ENCODE measurements around the gene STK38.

Gene STK38

DNA sequence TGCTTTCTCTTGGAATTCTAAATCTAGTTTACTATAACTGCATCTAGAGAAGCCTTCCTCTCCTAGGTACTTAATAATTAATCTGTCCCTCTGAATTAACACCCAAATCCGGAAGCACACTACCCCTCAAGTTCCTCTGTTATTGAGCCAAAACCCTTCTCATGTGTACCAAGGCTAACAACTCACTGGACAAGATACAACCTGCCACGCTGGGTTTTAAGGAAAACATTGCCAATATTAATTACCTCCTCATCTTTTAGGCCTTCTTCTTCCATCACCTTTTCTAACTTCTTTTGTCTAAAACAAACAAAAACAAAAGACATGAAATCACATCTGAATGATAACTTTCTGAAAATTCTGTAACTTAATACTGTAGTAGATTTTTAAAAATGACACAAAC is 21.9 kb downstream of the STK38 start (continued):
- no peak for TF ChIP-seq ZNF565 (CRISPR knock-in tag; conservative IDR thresholded peaks at IDR 0.05; ENCODE audit: low read depth)

DNA sequence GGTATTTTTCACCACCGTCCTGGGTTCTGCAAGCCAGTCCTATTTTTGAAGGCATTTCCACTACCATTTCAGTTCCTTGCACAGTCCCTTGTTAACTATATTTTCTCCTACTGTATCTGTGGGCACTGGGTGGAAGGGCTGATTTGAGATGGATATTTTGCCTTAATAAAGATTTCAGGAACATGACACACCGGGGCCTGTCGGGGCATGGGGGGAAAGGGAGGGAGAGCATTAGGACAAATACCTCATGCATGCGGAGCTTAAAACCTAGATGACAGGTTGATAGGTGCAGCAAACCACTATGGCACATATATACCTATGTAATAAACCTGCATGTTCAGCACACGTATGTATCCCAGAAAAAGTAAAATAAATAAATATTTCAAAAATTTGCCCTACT is 22.4 kb downstream of the STK38 start:
- TF ChIP-seq BACH2 (CRISPR knock-in tag; IDR thresholded peaks at IDR 0.05; ENCODE audit: borderline replicate concordance) (no peak), ESRRG (CRISPR knock-in tag; IDR thresholded peaks at IDR 0.05) (no peak), CSDC2 (CRISPR knock-in tag; IDR thresholded peaks at IDR 0.05) (no peak), RARB (CRISPR knock-in tag; IDR thresholded peaks at IDR 0.05) (no peak), TOX (CRISPR knock-in tag; IDR thresholded peaks at IDR 0.05; ENCODE audit: borderline replicate concordance) (no peak), ZC3H10 (CRISPR knock-in tag; IDR thresholded peaks at IDR 0.05) (no peak), ARNTL (CRISPR knock-in tag; IDR thresholded peaks at IDR 0.05; ENCODE audit: borderline replicate concordance, low read depth) (no peak), ZNF565 (CRISPR knock-in tag; conservative IDR thresholded peaks at IDR 0.05; ENCODE audit: low read depth) (no peak), ISL1 (CRISPR knock-in tag; IDR thresholded peaks at IDR 0.05) (no peak), TCF4 (CRISPR knock-in tag; IDR thresholded peaks at IDR 0.05; ENCODE audit: borderline replicate concordance) (no peak), ZNF70 (CRISPR knock-in tag; IDR thresholded peaks at IDR 0.05) (no peak), PPARA (CRISPR knock-in tag; IDR thresholded peaks at IDR 0.05; ENCODE audit: borderline replicate concordance) (no peak)
- TF ChIP-seq, protein P1, sequence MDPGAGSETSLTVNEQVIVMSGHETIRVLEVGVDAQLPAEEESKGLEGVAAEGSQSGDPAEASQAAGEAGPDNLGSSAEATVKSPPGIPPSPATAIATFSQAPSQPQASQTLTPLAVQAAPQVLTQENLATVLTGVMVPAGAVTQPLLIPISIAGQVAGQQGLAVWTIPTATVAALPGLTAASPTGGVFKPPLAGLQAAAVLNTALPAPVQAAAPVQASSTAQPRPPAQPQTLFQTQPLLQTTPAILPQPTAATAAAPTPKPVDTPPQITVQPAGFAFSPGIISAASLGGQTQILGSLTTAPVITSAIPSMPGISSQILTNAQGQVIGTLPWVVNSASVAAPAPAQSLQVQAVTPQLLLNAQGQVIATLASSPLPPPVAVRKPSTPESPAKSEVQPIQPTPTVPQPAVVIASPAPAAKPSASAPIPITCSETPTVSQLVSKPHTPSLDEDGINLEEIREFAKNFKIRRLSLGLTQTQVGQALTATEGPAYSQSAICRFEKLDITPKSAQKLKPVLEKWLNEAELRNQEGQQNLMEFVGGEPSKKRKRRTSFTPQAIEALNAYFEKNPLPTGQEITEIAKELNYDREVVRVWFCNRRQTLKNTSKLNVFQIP (CRISPR knock-in tag; IDR thresholded peaks at IDR 0.05; ENCODE audit: borderline replicate concordance, low read depth): no peak
- TF ChIP-seq, protein P2, sequence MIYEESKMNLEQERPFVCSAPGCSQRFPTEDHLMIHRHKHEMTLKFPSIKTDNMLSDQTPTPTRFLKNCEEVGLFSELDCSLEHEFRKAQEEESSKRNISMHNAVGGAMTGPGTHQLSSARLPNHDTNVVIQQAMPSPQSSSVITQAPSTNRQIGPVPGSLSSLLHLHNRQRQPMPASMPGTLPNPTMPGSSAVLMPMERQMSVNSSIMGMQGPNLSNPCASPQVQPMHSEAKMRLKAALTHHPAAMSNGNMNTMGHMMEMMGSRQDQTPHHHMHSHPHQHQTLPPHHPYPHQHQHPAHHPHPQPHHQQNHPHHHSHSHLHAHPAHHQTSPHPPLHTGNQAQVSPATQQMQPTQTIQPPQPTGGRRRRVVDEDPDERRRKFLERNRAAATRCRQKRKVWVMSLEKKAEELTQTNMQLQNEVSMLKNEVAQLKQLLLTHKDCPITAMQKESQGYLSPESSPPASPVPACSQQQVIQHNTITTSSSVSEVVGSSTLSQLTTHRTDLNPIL (CRISPR knock-in tag; IDR thresholded peaks at IDR 0.05; ENCODE audit: low read depth): no peak
- no peak for ATAC-seq

DNA sequence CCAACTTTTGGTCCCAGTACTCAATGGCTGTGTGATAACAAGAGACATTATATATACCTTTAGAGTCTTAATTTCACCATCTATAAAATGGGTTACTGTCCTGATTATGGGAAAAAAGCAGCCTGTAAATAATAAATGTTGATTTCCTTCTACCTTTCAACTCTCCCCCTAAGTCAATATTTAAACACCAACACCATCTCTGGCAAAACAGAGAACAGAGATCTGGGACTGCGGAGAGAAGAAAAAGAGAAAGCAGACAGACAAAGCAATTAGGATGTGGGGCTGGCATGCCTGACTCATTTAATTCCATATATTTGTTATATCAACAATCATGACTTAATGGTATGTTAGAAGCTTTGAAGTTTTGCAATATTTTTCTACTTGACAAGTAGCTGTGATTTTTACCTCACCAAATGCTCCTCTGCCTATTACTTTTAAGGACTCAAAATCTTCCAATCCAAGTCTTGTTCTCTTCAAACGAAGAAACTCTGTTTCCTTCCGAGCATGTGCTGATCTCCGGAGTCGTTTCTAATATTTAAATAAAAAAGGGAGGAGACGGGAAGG is 23.3 kb downstream of the STK38 start:
- TF ChIP-seq OSR1 (CRISPR knock-in tag; IDR thresholded peaks at IDR 0.05): no peak
- no peak for TF ChIP-seq CSDC2 (CRISPR knock-in tag; IDR thresholded peaks at IDR 0.05)
- no peak for TF ChIP-seq PPARA (CRISPR knock-in tag; IDR thresholded peaks at IDR 0.05; ENCODE audit: borderline replicate concordance)
- TF ChIP-seq, protein P3, sequence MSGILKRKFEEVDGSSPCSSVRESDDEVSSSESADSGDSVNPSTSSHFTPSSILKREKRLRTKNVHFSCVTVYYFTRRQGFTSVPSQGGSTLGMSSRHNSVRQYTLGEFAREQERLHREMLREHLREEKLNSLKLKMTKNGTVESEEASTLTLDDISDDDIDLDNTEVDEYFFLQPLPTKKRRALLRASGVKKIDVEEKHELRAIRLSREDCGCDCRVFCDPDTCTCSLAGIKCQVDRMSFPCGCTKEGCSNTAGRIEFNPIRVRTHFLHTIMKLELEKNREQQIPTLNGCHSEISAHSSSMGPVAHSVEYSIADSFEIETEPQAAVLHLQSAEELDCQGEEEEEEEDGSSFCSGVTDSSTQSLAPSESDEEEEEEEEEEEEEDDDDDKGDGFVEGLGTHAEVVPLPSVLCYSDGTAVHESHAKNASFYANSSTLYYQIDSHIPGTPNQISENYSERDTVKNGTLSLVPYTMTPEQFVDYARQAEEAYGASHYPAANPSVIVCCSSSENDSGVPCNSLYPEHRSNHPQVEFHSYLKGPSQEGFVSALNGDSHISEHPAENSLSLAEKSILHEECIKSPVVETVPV (CRISPR knock-in tag; IDR thresholded peaks at IDR 0.05): no peak
- TF ChIP-seq BACH2 (CRISPR knock-in tag; IDR thresholded peaks at IDR 0.05; ENCODE audit: borderline replicate concordance): no peak
- no peak for TF ChIP-seq ZNF70 (CRISPR knock-in tag; IDR thresholded peaks at IDR 0.05)
- TF ChIP-seq, protein P4, sequence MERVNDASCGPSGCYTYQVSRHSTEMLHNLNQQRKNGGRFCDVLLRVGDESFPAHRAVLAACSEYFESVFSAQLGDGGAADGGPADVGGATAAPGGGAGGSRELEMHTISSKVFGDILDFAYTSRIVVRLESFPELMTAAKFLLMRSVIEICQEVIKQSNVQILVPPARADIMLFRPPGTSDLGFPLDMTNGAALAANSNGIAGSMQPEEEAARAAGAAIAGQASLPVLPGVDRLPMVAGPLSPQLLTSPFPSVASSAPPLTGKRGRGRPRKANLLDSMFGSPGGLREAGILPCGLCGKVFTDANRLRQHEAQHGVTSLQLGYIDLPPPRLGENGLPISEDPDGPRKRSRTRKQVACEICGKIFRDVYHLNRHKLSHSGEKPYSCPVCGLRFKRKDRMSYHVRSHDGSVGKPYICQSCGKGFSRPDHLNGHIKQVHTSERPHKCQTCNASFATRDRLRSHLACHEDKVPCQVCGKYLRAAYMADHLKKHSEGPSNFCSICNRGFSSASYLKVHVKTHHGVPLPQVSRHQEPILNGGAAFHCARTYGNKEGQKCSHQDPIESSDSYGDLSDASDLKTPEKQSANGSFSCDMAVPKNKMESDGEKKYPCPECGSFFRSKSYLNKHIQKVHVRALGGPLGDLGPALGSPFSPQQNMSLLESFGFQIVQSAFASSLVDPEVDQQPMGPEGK (CRISPR knock-in tag; IDR thresholded peaks at IDR 0.05; ENCODE audit: borderline replicate concordance): no peak
- no peak for TF ChIP-seq ZC3H10 (CRISPR knock-in tag; IDR thresholded peaks at IDR 0.05)
- TF ChIP-seq, protein P5, sequence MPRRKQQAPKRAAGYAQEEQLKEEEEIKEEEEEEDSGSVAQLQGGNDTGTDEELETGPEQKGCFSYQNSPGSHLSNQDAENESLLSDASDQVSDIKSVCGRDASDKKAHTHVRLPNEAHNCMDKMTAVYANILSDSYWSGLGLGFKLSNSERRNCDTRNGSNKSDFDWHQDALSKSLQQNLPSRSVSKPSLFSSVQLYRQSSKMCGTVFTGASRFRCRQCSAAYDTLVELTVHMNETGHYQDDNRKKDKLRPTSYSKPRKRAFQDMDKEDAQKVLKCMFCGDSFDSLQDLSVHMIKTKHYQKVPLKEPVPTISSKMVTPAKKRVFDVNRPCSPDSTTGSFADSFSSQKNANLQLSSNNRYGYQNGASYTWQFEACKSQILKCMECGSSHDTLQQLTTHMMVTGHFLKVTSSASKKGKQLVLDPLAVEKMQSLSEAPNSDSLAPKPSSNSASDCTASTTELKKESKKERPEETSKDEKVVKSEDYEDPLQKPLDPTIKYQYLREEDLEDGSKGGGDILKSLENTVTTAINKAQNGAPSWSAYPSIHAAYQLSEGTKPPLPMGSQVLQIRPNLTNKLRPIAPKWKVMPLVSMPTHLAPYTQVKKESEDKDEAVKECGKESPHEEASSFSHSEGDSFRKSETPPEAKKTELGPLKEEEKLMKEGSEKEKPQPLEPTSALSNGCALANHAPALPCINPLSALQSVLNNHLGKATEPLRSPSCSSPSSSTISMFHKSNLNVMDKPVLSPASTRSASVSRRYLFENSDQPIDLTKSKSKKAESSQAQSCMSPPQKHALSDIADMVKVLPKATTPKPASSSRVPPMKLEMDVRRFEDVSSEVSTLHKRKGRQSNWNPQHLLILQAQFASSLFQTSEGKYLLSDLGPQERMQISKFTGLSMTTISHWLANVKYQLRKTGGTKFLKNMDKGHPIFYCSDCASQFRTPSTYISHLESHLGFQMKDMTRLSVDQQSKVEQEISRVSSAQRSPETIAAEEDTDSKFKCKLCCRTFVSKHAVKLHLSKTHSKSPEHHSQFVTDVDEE (CRISPR knock-in tag; IDR thresholded peaks at IDR 0.05): no peak
- no peak for TF ChIP-seq TOX (CRISPR knock-in tag; IDR thresholded peaks at IDR 0.05; ENCODE audit: borderline replicate concordance)
- ATAC-seq: no peak

DNA sequence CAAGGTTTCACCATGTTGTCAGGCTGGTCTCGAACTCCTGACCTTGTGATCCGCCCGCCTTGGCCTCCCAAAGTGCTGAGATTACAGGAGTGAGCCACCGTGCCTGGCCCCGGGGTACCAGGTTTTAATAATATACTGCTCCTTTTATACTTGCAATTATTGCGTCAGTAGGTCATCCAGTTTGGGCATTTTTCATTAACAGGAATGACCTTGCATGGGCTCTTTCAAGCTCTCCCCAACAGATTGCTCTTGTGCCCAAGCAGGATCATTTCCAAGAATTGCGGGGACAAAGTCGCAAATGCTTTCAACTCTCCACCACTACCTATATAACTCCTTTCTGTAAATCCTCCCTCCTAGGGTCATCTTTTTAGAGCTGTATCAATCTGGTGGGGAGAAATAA is 23.8 kb downstream of the STK38 start:
- ATAC-seq: no peak
- TF ChIP-seq, protein P3 (CRISPR knock-in tag; IDR thresholded peaks at IDR 0.05): no peak
- no peak for TF ChIP-seq RARB (CRISPR knock-in tag; IDR thresholded peaks at IDR 0.05)
- no peak for TF ChIP-seq ZNF565 (CRISPR knock-in tag; conservative IDR thresholded peaks at IDR 0.05; ENCODE audit: low read depth)
- TF ChIP-seq ARNTL (CRISPR knock-in tag; IDR thresholded peaks at IDR 0.05; ENCODE audit: borderline replicate concordance, low read depth): no peak
- no peak for TF ChIP-seq ZFP3 (CRISPR knock-in tag; IDR thresholded peaks at IDR 0.05)
- TF ChIP-seq, protein P4 (CRISPR knock-in tag; IDR thresholded peaks at IDR 0.05; ENCODE audit: borderline replicate concordance): no peak
- no peak for TF ChIP-seq ZNF8 (CRISPR knock-in tag; IDR thresholded peaks at IDR 0.05)
- TF ChIP-seq ESRRG (CRISPR knock-in tag; IDR thresholded peaks at IDR 0.05): no peak
- no peak for TF ChIP-seq OSR1 (CRISPR knock-in tag; IDR thresholded peaks at IDR 0.05)
- TF ChIP-seq, protein P2 (CRISPR knock-in tag; IDR thresholded peaks at IDR 0.05; ENCODE audit: low read depth): no peak
